SH-SY5Y (cell line): ENCODE data around the gene ARHGEF4.

ENCODE experiments used
- GATA2 ChIP-seq: IDR thresholded peaks from 2 replicates; pipeline ENCODE4 v1.6.1; 2011; ENCODE audit warnings: mild to moderate bottlenecking, low read depth, low read length
- GATA3 ChIP-seq: IDR thresholded peaks from 2 replicates; pipeline ENCODE4 v1.6.1; 2011; ENCODE audit warnings: low read depth, mild to moderate bottlenecking, low read length, moderate library complexity

GRCh38 chr2:130882111-130882690 is 45.5 kb downstream of the ARHGEF4 start:
- no peak for TF ChIP-seq GATA3
- no peak for TF ChIP-seq GATA2
